ENCODE results near the gene CUL5. TPM values are rescaled to one million over a fixed set of nuclear protein-coding genes. Genes with fewer than 3 reads are reported as not detected.

The CUL5 gene
- polyA plus RNA-seq, 2 donors: 3.2 to 4.9 TPM

- Histone ChIP-seq H3K36me3 (ENCODE audit: control insufficient read depth in 2 of 2, insufficient read depth in 2 of 2, low read length in 1 of 2) (peaks cover 2 to 5% of the 10 kb centered on the region in 2 donors), H3K27me3 (ENCODE audit: control insufficient read depth in 1 of 2, insufficient read depth in 2 of 2, low read length in 2 of 2) (no peaks in the 10 kb centered on the region), H3K4me3 (ENCODE audit: low read depth in 1 of 2, low read length in 2 of 2) (no peak overlapping the region), H3K9me3 (ENCODE audit: control insufficient read depth in 2 of 2, insufficient read depth in 1 of 2, low read depth in 1 of 2, low read length in 1 of 2) (no peaks in the 10 kb centered on the region), H3K27ac (ENCODE audit: low read depth in 2 of 2, low read length in 1 of 2) (no peak overlapping the region), H3K4me1 (ENCODE audit: control insufficient read depth in 2 of 2, insufficient read depth in 2 of 2, low read length in 1 of 2) (no peaks in the 10 kb centered on the region)
- WGBS, 2 donors: 79% methylated on average over 2 of the region's 2 CpGs
These were observed 28.5 kb downstream of the CUL5 start for GRCh38 chr11:108037211-108037610.

- Histone ChIP-seq H3K9me3 (ENCODE audit: control insufficient read depth in 2 of 2, insufficient read depth in 1 of 2, low read depth in 1 of 2, low read length in 1 of 2) (no peaks in the 10 kb centered on the region), H3K27me3 (ENCODE audit: control insufficient read depth in 1 of 2, insufficient read depth in 2 of 2, low read length in 2 of 2) (no peaks in the 10 kb centered on the region), H3K36me3 (ENCODE audit: control insufficient read depth in 2 of 2, insufficient read depth in 2 of 2, low read length in 1 of 2) (peaks cover 2 to 5% of the 10 kb centered on the region in 2 donors), H3K27ac (ENCODE audit: low read depth in 2 of 2, low read length in 1 of 2) (no peak overlapping the region), H3K4me1 (ENCODE audit: control insufficient read depth in 2 of 2, insufficient read depth in 2 of 2, low read length in 1 of 2) (no peaks in the 10 kb centered on the region), H3K4me3 (ENCODE audit: low read depth in 1 of 2, low read length in 2 of 2) (no peak overlapping the region)
- WGBS, 2 donors: 78 to 80% methylated on average over 6 of the region's 6 CpGs
These were observed 28.9 kb downstream of the CUL5 start for GRCh38 chr11:108037636-108038035.

GRCh38 chr11:108048269-108048668, 39.6 kb downstream of the CUL5 start:
- Histone ChIP-seq H3K9me3 (ENCODE audit: control insufficient read depth in 2 of 2, insufficient read depth in 1 of 2, low read depth in 1 of 2, low read length in 1 of 2) (no peaks in the 10 kb centered on the region), H3K36me3 (ENCODE audit: control insufficient read depth in 2 of 2, insufficient read depth in 2 of 2, low read length in 1 of 2) (peaks cover 2 to 4% of the 10 kb centered on the region in 2 donors), H3K27me3 (ENCODE audit: control insufficient read depth in 1 of 2, insufficient read depth in 2 of 2, low read length in 2 of 2) (no peaks in the 10 kb centered on the region), H3K27ac (ENCODE audit: low read depth in 2 of 2, low read length in 1 of 2) (no peak overlapping the region), H3K4me3 (ENCODE audit: low read depth in 1 of 2, low read length in 2 of 2) (no peak overlapping the region), H3K4me1 (ENCODE audit: control insufficient read depth in 2 of 2, insufficient read depth in 2 of 2, low read length in 1 of 2) (no peaks in the 10 kb centered on the region)
- WGBS, 2 donors: 89 to 96% methylated on average over 1 of the region's 1 CpG

- peaks cover 0 to 3% of the 10 kb centered on the region in 2 donors for H3K36me3 ChIP-seq (ENCODE audit: control insufficient read depth in 2 of 2, insufficient read depth in 2 of 2, low read length in 1 of 2)
- H3K27ac ChIP-seq (ENCODE audit: low read depth in 2 of 2, low read length in 1 of 2): no peak overlapping the region
- 89 to 96% methylated on average over 2 of the region's 2 CpGs for WGBS, 2 donors
- H3K4me3 ChIP-seq (ENCODE audit: low read depth in 1 of 2, low read length in 2 of 2): no peak overlapping the region
- H3K4me1 ChIP-seq (ENCODE audit: control insufficient read depth in 2 of 2, insufficient read depth in 2 of 2, low read length in 1 of 2): no peaks in the 10 kb centered on the region
- no peaks in the 10 kb centered on the region for H3K9me3 ChIP-seq (ENCODE audit: control insufficient read depth in 2 of 2, insufficient read depth in 1 of 2, low read depth in 1 of 2, low read length in 1 of 2)
- no peaks in the 10 kb centered on the region for H3K27me3 ChIP-seq (ENCODE audit: control insufficient read depth in 1 of 2, insufficient read depth in 2 of 2, low read length in 2 of 2)
These were observed 53.6 kb downstream of the CUL5 start for GRCh38 chr11:108062336-108062735.

- 96 to 98% methylated on average over 2 of the region's 2 CpGs for WGBS, 2 donors
- Histone ChIP-seq H3K4me3 (ENCODE audit: low read depth in 1 of 2, low read length in 2 of 2) (no peak overlapping the region), H3K9me3 (ENCODE audit: control insufficient read depth in 2 of 2, insufficient read depth in 1 of 2, low read depth in 1 of 2, low read length in 1 of 2) (no peaks in the 10 kb centered on the region), H3K27ac (ENCODE audit: low read depth in 2 of 2, low read length in 1 of 2) (no peak overlapping the region), H3K36me3 (ENCODE audit: control insufficient read depth in 2 of 2, insufficient read depth in 2 of 2, low read length in 1 of 2) (peaks cover 0 to 3% of the 10 kb centered on the region in 2 donors), H3K4me1 (ENCODE audit: control insufficient read depth in 2 of 2, insufficient read depth in 2 of 2, low read length in 1 of 2) (no peaks in the 10 kb centered on the region), H3K27me3 (ENCODE audit: control insufficient read depth in 1 of 2, insufficient read depth in 2 of 2, low read length in 2 of 2) (no peaks in the 10 kb centered on the region)
These were observed 54.7 kb downstream of the CUL5 start for GRCh38 chr11:108063410-108063809.

GRCh38 chr11:108069947-108070346, 61.2 kb downstream of the CUL5 start:
- no peak overlapping the region for H3K4me3 ChIP-seq (ENCODE audit: low read depth in 1 of 2, low read length in 2 of 2)
- H3K9me3 ChIP-seq (ENCODE audit: control insufficient read depth in 2 of 2, insufficient read depth in 1 of 2, low read depth in 1 of 2, low read length in 1 of 2): no peaks in the 10 kb centered on the region
- no peak overlapping the region for H3K27ac ChIP-seq (ENCODE audit: low read depth in 2 of 2, low read length in 1 of 2)
- H3K4me1 ChIP-seq (ENCODE audit: control insufficient read depth in 2 of 2, insufficient read depth in 2 of 2, low read length in 1 of 2): no peaks in the 10 kb centered on the region
- no peaks in the 10 kb centered on the region for H3K27me3 ChIP-seq (ENCODE audit: control insufficient read depth in 1 of 2, insufficient read depth in 2 of 2, low read length in 2 of 2)
- H3K36me3 ChIP-seq (ENCODE audit: control insufficient read depth in 2 of 2, insufficient read depth in 2 of 2, low read length in 1 of 2): peaks cover 0 to 11% of the 10 kb centered on the region in 2 donors

GRCh38 chr11:108084811-108085210, 76.1 kb downstream of the CUL5 start:
- H3K36me3 ChIP-seq (ENCODE audit: control insufficient read depth in 2 of 2, insufficient read depth in 2 of 2, low read length in 1 of 2): peaks cover 5 to 6% of the 10 kb centered on the region in 2 donors
- H3K4me1 ChIP-seq (ENCODE audit: control insufficient read depth in 2 of 2, insufficient read depth in 2 of 2, low read length in 1 of 2): no peaks in the 10 kb centered on the region
- no peak overlapping the region for H3K4me3 ChIP-seq (ENCODE audit: low read depth in 1 of 2, low read length in 2 of 2)
- 57 to 72% methylated on average over 1 of the region's 1 CpG for WGBS, 2 donors
- no peaks in the 10 kb centered on the region for H3K27me3 ChIP-seq (ENCODE audit: control insufficient read depth in 1 of 2, insufficient read depth in 2 of 2, low read length in 2 of 2)
- no peak overlapping the region for H3K27ac ChIP-seq (ENCODE audit: low read depth in 2 of 2, low read length in 1 of 2)
- H3K9me3 ChIP-seq (ENCODE audit: control insufficient read depth in 2 of 2, insufficient read depth in 1 of 2, low read depth in 1 of 2, low read length in 1 of 2): no peaks in the 10 kb centered on the region

- whole genome bisulfite sequencing, 2 donors: 97 to 98% methylated on average over 2 of the region's 2 CpGs
- H3K27me3 ChIP-seq (ENCODE audit: control insufficient read depth in 1 of 2, insufficient read depth in 2 of 2, low read length in 2 of 2): no peaks in the 10 kb centered on the region
- peaks cover 5 to 6% of the 10 kb centered on the region in 2 donors for H3K36me3 ChIP-seq (ENCODE audit: control insufficient read depth in 2 of 2, insufficient read depth in 2 of 2, low read length in 1 of 2)
- H3K4me3 ChIP-seq (ENCODE audit: low read depth in 1 of 2, low read length in 2 of 2): no peak overlapping the region
- H3K4me1 ChIP-seq (ENCODE audit: control insufficient read depth in 2 of 2, insufficient read depth in 2 of 2, low read length in 1 of 2): no peaks in the 10 kb centered on the region
- no peaks in the 10 kb centered on the region for H3K9me3 ChIP-seq (ENCODE audit: control insufficient read depth in 2 of 2, insufficient read depth in 1 of 2, low read depth in 1 of 2, low read length in 1 of 2)
- no peak overlapping the region for H3K27ac ChIP-seq (ENCODE audit: low read depth in 2 of 2, low read length in 1 of 2)
These were observed 77.0 kb downstream of the CUL5 start for GRCh38 chr11:108085672-108086071.

- Histone ChIP-seq H3K27me3 (ENCODE audit: control insufficient read depth in 1 of 2, insufficient read depth in 2 of 2, low read length in 2 of 2) (no peaks in the 10 kb centered on the region), H3K9me3 (ENCODE audit: control insufficient read depth in 2 of 2, insufficient read depth in 1 of 2, low read depth in 1 of 2, low read length in 1 of 2) (no peaks in the 10 kb centered on the region), H3K4me1 (ENCODE audit: control insufficient read depth in 2 of 2, insufficient read depth in 2 of 2, low read length in 1 of 2) (no peaks in the 10 kb centered on the region), H3K36me3 (ENCODE audit: control insufficient read depth in 2 of 2, insufficient read depth in 2 of 2, low read length in 1 of 2) (peaks cover 0 to 9% of the 10 kb centered on the region in 2 donors), H3K4me3 (ENCODE audit: low read depth in 1 of 2, low read length in 2 of 2) (no peak overlapping the region), H3K27ac (ENCODE audit: low read depth in 2 of 2, low read length in 1 of 2) (no peak overlapping the region)
- 49% methylated on average over 2 of the region's 2 CpGs for WGBS, 2 donors
These were observed 83.4 kb downstream of the CUL5 start for GRCh38 chr11:108092134-108092533.

GRCh38 chr11:108093128-108093904, 84.6 kb downstream of the CUL5 start:
- no peaks in the 10 kb centered on the region for H3K4me1 ChIP-seq (ENCODE audit: control insufficient read depth in 2 of 2, insufficient read depth in 2 of 2, low read length in 1 of 2)
- H3K4me3 ChIP-seq (ENCODE audit: low read depth in 1 of 2, low read length in 2 of 2): no peak overlapping the region
- no peak overlapping the region for H3K27ac ChIP-seq (ENCODE audit: low read depth in 2 of 2, low read length in 1 of 2)
- WGBS, 2 donors: 88 to 93% methylated on average over 4 of the region's 4 CpGs
- peaks cover 0 to 9% of the 10 kb centered on the region in 2 donors for H3K36me3 ChIP-seq (ENCODE audit: control insufficient read depth in 2 of 2, insufficient read depth in 2 of 2, low read length in 1 of 2)
- no peaks in the 10 kb centered on the region for H3K9me3 ChIP-seq (ENCODE audit: control insufficient read depth in 2 of 2, insufficient read depth in 1 of 2, low read depth in 1 of 2, low read length in 1 of 2)
- no peaks in the 10 kb centered on the region for H3K27me3 ChIP-seq (ENCODE audit: control insufficient read depth in 1 of 2, insufficient read depth in 2 of 2, low read length in 2 of 2)
